ENCODE measurements around the gene PSME2.

The PSME2 gene

GRCh38 chr14:24110523-24110922 lies 35.9 kb downstream of the PSME2 start:
- POLR2A ChIA-PET = interaction anchor here (0.5 to 7.1 kb wide), 4 partner anchors 13 to 267 kb away, joined by 3 to 56 read pairs (median 6); partner anchors contain the start of gene PCK2
- H3K4me1 ChIP-seq (ENCODE audit: control insufficient read depth, insufficient read depth, low read length) = no peaks in the 10 kb centered on the region
- H3K27ac ChIP-seq (ENCODE audit: extremely low read depth, low read depth, low read length) = no peak overlapping the region
- TF ChIP-seq ZNF747 (tag by site-specific recombination; IDR thresholded peaks at IDR 0.05) = no peak
- no peak for TF ChIP-seq HOXD13 (CRISPR knock-in tag; IDR thresholded peaks at IDR 0.05; ENCODE audit: borderline replicate concordance)
- TF ChIP-seq, protein P1, sequence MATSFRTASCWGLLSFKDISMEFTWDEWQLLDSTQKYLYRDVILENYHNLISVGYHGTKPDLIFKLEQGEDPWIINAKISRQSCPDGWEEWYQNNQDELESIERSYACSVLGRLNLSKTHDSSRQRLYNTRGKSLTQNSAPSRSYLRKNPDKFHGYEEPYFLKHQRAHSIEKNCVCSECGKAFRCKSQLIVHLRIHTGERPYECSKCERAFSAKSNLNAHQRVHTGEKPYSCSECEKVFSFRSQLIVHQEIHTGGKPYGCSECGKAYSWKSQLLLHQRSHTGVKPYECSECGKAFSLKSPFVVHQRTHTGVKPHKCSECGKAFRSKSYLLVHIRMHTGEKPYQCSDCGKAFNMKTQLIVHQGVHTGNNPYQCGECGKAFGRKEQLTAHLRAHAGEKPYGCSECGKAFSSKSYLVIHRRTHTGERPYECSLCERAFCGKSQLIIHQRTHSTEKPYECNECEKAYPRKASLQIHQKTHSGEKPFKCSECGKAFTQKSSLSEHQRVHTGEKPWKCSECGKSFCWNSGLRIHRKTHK (tag by site-specific recombination; IDR thresholded peaks at IDR 0.05) = no peak
- TF ChIP-seq ZFP41 (tag by site-specific recombination; IDR thresholded peaks at IDR 0.05; ENCODE audit: borderline replicate concordance) = no peak
- no peak for TF ChIP-seq ZNF677 (tag by site-specific recombination; IDR thresholded peaks at IDR 0.05)
- TF ChIP-seq, protein P2, sequence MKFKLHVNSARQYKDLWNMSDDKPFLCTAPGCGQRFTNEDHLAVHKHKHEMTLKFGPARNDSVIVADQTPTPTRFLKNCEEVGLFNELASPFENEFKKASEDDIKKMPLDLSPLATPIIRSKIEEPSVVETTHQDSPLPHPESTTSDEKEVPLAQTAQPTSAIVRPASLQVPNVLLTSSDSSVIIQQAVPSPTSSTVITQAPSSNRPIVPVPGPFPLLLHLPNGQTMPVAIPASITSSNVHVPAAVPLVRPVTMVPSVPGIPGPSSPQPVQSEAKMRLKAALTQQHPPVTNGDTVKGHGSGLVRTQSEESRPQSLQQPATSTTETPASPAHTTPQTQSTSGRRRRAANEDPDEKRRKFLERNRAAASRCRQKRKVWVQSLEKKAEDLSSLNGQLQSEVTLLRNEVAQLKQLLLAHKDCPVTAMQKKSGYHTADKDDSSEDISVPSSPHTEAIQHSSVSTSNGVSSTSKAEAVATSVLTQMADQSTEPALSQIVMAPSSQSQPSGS (tag by site-specific recombination; IDR thresholded peaks at IDR 0.05; ENCODE audit: low read depth) = no peak
- TF ChIP-seq PRDM2 (tag by site-specific recombination; IDR thresholded peaks at IDR 0.05; ENCODE audit: borderline replicate concordance) = no peak
- no peak for TF ChIP-seq ZNF341 (tag by site-specific recombination; IDR thresholded peaks at IDR 0.05; ENCODE audit: low read depth)
- no peak for TF ChIP-seq ZNF292 (tag by site-specific recombination; IDR thresholded peaks at IDR 0.05; ENCODE audit: borderline replicate concordance, low read depth)
- TF ChIP-seq ZNF175 (tag by site-specific recombination; IDR thresholded peaks at IDR 0.05) = no peak
- no peak for TF ChIP-seq ZNF394 (tag by site-specific recombination; IDR thresholded peaks at IDR 0.05; ENCODE audit: borderline replicate concordance)
- TF ChIP-seq, protein P3, sequence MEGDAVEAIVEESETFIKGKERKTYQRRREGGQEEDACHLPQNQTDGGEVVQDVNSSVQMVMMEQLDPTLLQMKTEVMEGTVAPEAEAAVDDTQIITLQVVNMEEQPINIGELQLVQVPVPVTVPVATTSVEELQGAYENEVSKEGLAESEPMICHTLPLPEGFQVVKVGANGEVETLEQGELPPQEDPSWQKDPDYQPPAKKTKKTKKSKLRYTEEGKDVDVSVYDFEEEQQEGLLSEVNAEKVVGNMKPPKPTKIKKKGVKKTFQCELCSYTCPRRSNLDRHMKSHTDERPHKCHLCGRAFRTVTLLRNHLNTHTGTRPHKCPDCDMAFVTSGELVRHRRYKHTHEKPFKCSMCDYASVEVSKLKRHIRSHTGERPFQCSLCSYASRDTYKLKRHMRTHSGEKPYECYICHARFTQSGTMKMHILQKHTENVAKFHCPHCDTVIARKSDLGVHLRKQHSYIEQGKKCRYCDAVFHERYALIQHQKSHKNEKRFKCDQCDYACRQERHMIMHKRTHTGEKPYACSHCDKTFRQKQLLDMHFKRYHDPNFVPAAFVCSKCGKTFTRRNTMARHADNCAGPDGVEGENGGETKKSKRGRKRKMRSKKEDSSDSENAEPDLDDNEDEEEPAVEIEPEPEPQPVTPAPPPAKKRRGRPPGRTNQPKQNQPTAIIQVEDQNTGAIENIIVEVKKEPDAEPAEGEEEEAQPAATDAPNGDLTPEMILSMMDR (tag by site-specific recombination; IDR thresholded peaks at IDR 0.05) = no peak
- no peaks in the 10 kb centered on the region for H3K9me3 ChIP-seq (ENCODE audit: control insufficient read depth, insufficient read depth, low read depth, low read length)
- CTCF ChIA-PET = interaction anchor here (0.5 to 8.9 kb wide), 8 partner anchors 17 to 296 kb away, joined by 3 to 163 read pairs (median 4); partner anchors contain the start of genes EMC9, IRF9 and PCK2
- no peaks in the 10 kb centered on the region for H3K36me3 ChIP-seq (ENCODE audit: control insufficient read depth in 2 of 2, insufficient read depth in 1 of 2, low read length in 2 of 2)
- H3K4me3 ChIP-seq (ENCODE audit: low read depth, low read length) = no peak overlapping the region

GRCh38 chr14:24110060-24110459 lies 36.4 kb downstream of the PSME2 start:
- Histone ChIP-seq H3K9me3 (ENCODE audit: control insufficient read depth, insufficient read depth, low read depth, low read length) (no peaks in the 10 kb centered on the region), H3K4me1 (ENCODE audit: control insufficient read depth, insufficient read depth, low read length) (no peaks in the 10 kb centered on the region), H3K27ac (ENCODE audit: extremely low read depth, low read depth, low read length) (no peak overlapping the region), H3K4me3 (ENCODE audit: low read depth, low read length) (no peak overlapping the region), H3K36me3 (ENCODE audit: control insufficient read depth in 2 of 2, insufficient read depth in 1 of 2, low read length in 2 of 2) (no peaks in the 10 kb centered on the region)
- POLR2A ChIA-PET = interaction anchor here (0.5 to 7.1 kb wide), 7 partner anchors 12 to 399 kb away, joined by 3 to 56 read pairs (median 5); partner anchors contain the start of genes EMC9, PCK2 and PSME1
- CTCF ChIA-PET = interaction anchor here (0.6 to 8.9 kb wide), 13 partner anchors 9 to 821 kb away, joined by 3 to 163 read pairs (median 5); partner anchors contain the start of genes IRF9 and PCK2
- no peak for TF ChIP-seq MEIS1 (CRISPR knock-in tag; IDR thresholded peaks at IDR 0.05; ENCODE audit: borderline replicate concordance)
- TF ChIP-seq, protein P2 (tag by site-specific recombination; IDR thresholded peaks at IDR 0.05; ENCODE audit: low read depth) = 0 out of 2 replicates have a peak, but pooled peaks have one; percentile 34
- TF ChIP-seq ZNF239 (tag by site-specific recombination; IDR thresholded peaks at IDR 0.05) = no peak
